GM19099 (cell line): ENCODE data around the gene KCNC3.

Experiments
- POLR2A ChIP-seq: IDR thresholded peaks from 3 replicates; pipeline ENCODE4 v1.6.1; 2011; ENCODE audit warnings: low read depth; ENCODE audit not compliant: insufficient read length; ENCODE audit errors: extremely low read depth

The KCNC3 gene

GRCh38 chr19:50322234-50322633 lies 6.9 kb downstream of the KCNC3 start:
- TF ChIP-seq POLR2A: no peak

GRCh38 chr19:50321831-50322230 lies 7.3 kb downstream of the KCNC3 start:
- no peak for TF ChIP-seq POLR2A

GRCh38 chr19:50320596-50320995 lies 8.6 kb downstream of the KCNC3 start:
- no peak for TF ChIP-seq POLR2A

- no peak for TF ChIP-seq POLR2A
Measured at GRCh38 chr19:50320051-50320450, 9.1 kb downstream of the KCNC3 start.

- no peak for TF ChIP-seq POLR2A
Measured at GRCh38 chr19:50319156-50319555, 10.0 kb downstream of the KCNC3 start.

GRCh38 chr19:50318438-50318837 lies 10.7 kb downstream of the KCNC3 start:
- no peak for TF ChIP-seq POLR2A

- TF ChIP-seq POLR2A: no peak
Measured at GRCh38 chr19:50317115-50317514, 12.1 kb downstream of the KCNC3 start.

GRCh38 chr19:50315773-50316448 lies 13.3 kb downstream of the KCNC3 start:
- TF ChIP-seq POLR2A: no peak

- TF ChIP-seq POLR2A: no peak
Measured at GRCh38 chr19:50314724-50315708, 14.2 kb downstream of the KCNC3 start.

- TF ChIP-seq POLR2A: no peak
Measured at GRCh38 chr19:50313812-50314536, 15.2 kb downstream of the KCNC3 start.

- TF ChIP-seq POLR2A: no peak
Measured at GRCh38 chr19:50312967-50313811, 16.0 kb downstream of the KCNC3 start.

- no peak for TF ChIP-seq POLR2A
Measured at GRCh38 chr19:50311723-50312635, 17.2 kb downstream of the KCNC3 start.

GRCh38 chr19:50310759-50311465 lies 18.3 kb downstream of the KCNC3 start:
- no peak for TF ChIP-seq POLR2A
